HL-60 (cell line): ENCODE measurements around the gene NPHP1.

Experiments
- DNase-seq, 2 experiments: peaks; one replicate each; pipeline ENCODE4 v3.0.0-alpha.2; 2010 to 2020; ENCODE audit warnings: low read depth in 1 of 2, low spot score in 1 of 2
- H3K27ac ChIP-seq: fragments of 250-450 bp; sonication (Bioruptor Pico); replicated peaks from 2 replicates; pipeline ENCODE4 v1.5.1; 2020; ENCODE audit warnings: mild to moderate bottlenecking, moderate library complexity
- H3K27me3 ChIP-seq: fragments of 250-450 bp; sonication (Bioruptor Pico); 2 replicates; pipeline ENCODE4 v1.5.1; 2021; ENCODE audit warnings: mild to moderate bottlenecking, moderate library complexity; ENCODE audit not compliant: insufficient read depth, poor library complexity, severe bottlenecking
- H3K4me3 ChIP-seq: replicated peaks from 2 replicates; pipeline ENCODE4 v1.5.1; 2011; ENCODE audit warnings: mild to moderate bottlenecking, control low read depth, low read length; ENCODE audit not compliant: insufficient read depth
- CTCF ChIP-seq: IDR thresholded peaks from one replicate; pipeline ENCODE4 v1.5.1; 2011; ENCODE audit warnings: low read length, control low read depth, inconsistent platforms; ENCODE audit not compliant: insufficient read depth
- GABPA ChIP-seq: IDR thresholded peaks from 2 replicates; pipeline ENCODE4 v1.6.1; 2012; ENCODE audit warnings: low read depth
- POLR2AphosphoS5 ChIP-seq: IDR thresholded peaks from 2 replicates; pipeline ENCODE4 v1.6.1; 2012; ENCODE audit warnings: low read depth
- REST ChIP-seq: IDR thresholded peaks from 2 replicates; pipeline ENCODE4 v1.6.1; 2012; ENCODE audit warnings: low read depth; ENCODE audit not compliant: insufficient replicate concordance
- SPI1 ChIP-seq: IDR thresholded peaks from 2 replicates; pipeline ENCODE4 v1.6.1; 2012; ENCODE audit warnings: low read depth, mild to moderate bottlenecking, borderline replicate concordance

Gene NPHP1

GRCh38 chr2:110153416-110153815, 51.4 kb downstream of the NPHP1 start:
- TF ChIP-seq POLR2AphosphoS5 (no peak), GABPA (no peak), CTCF (no peak), REST (no peak), SPI1 (no peak)
- no peaks in the 10 kb centered on the region for H3K27me3 ChIP-seq
- no peak for DNase-seq
- no peak overlapping the region for H3K4me3 ChIP-seq
- no peak overlapping the region for H3K27ac ChIP-seq

GRCh38 chr2:110152943-110153342, 51.9 kb downstream of the NPHP1 start:
- no peak overlapping the region for H3K4me3 ChIP-seq
- TF ChIP-seq REST, result no peak
- no peak for TF ChIP-seq CTCF
- TF ChIP-seq SPI1, result no peak
- TF ChIP-seq POLR2AphosphoS5, result no peak
- TF ChIP-seq GABPA, result no peak
- no peak overlapping the region for H3K27ac ChIP-seq
- DNase-seq, result no peak
- no peaks in the 10 kb centered on the region for H3K27me3 ChIP-seq

- Histone ChIP-seq H3K4me3 (no peak overlapping the region), H3K27me3 (no peaks in the 10 kb centered on the region), H3K27ac (no peak overlapping the region)
- no peak for DNase-seq
- no peak for TF ChIP-seq GABPA
- no peak for TF ChIP-seq CTCF
- TF ChIP-seq REST, result no peak
- no peak for TF ChIP-seq POLR2AphosphoS5
- TF ChIP-seq SPI1, result no peak
These were observed 55.2 kb downstream of the NPHP1 start for GRCh38 chr2:110149330-110150220.
